ENCODE data around the gene ATOX1. TPM values are rescaled to one million over a fixed set of nuclear protein-coding genes. Genes with fewer than 3 reads are reported as not detected.

Gene ATOX1
- total and polyA plus RNA-seq, 5 donors, result 61.0 to 135 (median 75.5) TPM

DNA sequence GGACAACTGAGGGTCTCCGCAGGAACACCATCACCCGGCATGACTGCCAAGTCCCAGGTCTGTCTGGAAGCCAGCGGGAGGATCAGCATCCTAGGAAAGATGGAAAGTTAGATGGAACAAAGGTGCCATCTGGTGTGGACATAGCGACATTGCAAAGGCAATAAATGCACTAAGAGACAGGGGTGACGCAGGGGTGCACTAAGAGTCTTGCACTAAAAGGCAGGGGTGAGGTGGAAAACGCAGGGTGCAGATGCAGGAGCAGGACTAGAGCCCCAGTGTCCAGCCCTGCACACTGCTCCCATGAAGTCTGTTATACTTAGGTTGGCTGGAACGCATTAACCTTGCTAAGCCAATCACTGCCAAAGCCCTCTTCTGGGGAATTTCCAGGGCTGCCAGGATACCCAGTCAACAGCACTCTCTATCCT lies 15.5 kb downstream of the ATOX1 start:
- 54% methylated on average over 7 of the region's 7 CpGs for WGBS
- peak; percentile 13 to 21 for ATAC-seq
- DNase-seq, result peak; percentile 44 to 77 (median 72)
- H3K27me3 ChIP-seq (ENCODE audit: control insufficient read depth, insufficient read depth), result no peaks in the 10 kb centered on the region
- intact Hi-C loops (cut with DNase I), result loop anchor here in 1 of 4 donors (10.0 kb wide), 1 partner anchor 218 kb away; no protein-coding TSS in a partner anchor
- H3K4me3 ChIP-seq (ENCODE audit: low read length), result no peak overlapping the region
- no peak overlapping the region for H3K27ac ChIP-seq (ENCODE audit: low read length)
- H3K9me3 ChIP-seq (ENCODE audit: control insufficient read depth, low read length), result no peaks in the 10 kb centered on the region
- peaks cover 13% of the 10 kb centered on the region for H3K4me1 ChIP-seq (ENCODE audit: control insufficient read depth, insufficient read depth, low read length)

DNA sequence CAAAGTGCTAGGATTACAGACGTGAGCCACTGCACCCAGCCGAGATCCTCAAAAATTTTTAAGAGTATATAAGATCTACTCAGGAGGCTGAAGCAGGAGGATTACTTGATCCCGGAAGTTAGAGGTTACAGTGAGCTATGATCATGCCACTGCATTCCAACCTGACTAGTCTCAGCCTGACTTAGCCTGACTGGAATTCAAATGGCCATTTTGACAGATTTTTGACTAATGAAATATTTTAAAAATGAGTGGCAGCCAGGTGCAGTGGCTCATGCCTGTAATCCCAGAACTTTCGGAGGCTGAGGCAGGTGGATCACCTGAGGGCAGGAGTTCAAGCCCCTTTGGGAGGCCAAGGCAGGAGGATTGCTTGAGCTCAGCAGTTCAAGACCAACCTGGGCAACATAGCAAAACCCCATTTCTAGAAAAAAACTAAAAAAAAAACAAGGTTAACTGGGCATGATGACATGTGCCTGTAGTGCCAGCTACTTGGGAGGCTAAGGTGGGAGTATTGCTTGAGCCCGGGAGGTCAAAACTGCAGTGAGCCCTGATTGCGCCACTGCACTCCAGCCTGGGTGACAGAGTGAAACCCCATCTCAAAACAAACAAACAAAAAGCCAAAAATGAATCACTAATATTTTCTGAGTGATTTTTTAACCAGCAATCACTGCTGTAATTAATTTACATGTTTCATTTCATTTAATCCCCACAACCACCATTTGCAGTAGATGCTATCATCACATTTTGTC lies 16.6 kb downstream of the ATOX1 start:
- intact Hi-C loops (cut with DNase I), result loop anchor here (2.0 to 10.0 kb wide), 3 partner anchors 81 to 217 kb away; no protein-coding TSS in a partner anchor
- 89% methylated on average over 6 of the region's 6 CpGs for WGBS
- H3K27ac ChIP-seq (ENCODE audit: low read length), result peak overlapping the region; percentile 4
- H3K4me1 ChIP-seq (ENCODE audit: control insufficient read depth, insufficient read depth, low read length), result peaks cover 13% of the 10 kb centered on the region
- H3K9me3 ChIP-seq (ENCODE audit: control insufficient read depth, low read length), result no peaks in the 10 kb centered on the region
- DNase-seq, result no peak
- no peak for ATAC-seq
- H3K27me3 ChIP-seq (ENCODE audit: control insufficient read depth, insufficient read depth), result no peaks in the 10 kb centered on the region
- H3K4me3 ChIP-seq (ENCODE audit: low read length), result no peak overlapping the region

DNA sequence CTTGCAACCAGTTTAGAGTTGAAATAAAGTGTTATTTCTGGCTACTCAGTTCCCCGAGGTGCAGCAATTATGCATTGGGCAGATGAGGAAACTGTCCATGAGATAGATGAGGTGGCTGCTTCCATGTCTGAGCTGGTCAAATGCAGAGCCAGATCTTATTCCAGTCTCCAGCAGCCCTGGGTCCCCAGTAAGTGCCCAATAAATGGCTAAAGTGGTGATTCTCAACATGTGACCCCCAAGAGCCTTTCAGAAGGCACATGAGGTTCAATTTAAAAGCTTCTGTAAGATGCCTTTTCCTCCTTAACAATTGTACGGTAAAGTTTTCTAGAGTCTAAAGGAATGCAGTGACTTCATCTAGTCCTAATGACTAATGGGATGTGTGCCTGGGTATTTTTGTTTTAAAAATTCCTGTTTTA lies 17.5 kb downstream of the ATOX1 start:
- Histone ChIP-seq H3K27ac (ENCODE audit: low read length) (peak overlapping the region; percentile 25), H3K27me3 (ENCODE audit: control insufficient read depth, insufficient read depth) (no peaks in the 10 kb centered on the region), H3K4me3 (ENCODE audit: low read length) (no peak overlapping the region), H3K4me1 (ENCODE audit: control insufficient read depth, insufficient read depth, low read length) (peaks cover 13% of the 10 kb centered on the region), H3K9me3 (ENCODE audit: control insufficient read depth, low read length) (no peaks in the 10 kb centered on the region)
- DNase-seq (no peak), ATAC-seq (peak in 1 of 2 donors; percentile 3)
- whole genome bisulfite sequencing, result 44% methylated on average over 2 of the region's 2 CpGs
- intact Hi-C loops (cut with DNase I), result loop anchor here (2.0 to 10.0 kb wide), 3 partner anchors 80 to 216 kb away; no protein-coding TSS in a partner anchor

DNA sequence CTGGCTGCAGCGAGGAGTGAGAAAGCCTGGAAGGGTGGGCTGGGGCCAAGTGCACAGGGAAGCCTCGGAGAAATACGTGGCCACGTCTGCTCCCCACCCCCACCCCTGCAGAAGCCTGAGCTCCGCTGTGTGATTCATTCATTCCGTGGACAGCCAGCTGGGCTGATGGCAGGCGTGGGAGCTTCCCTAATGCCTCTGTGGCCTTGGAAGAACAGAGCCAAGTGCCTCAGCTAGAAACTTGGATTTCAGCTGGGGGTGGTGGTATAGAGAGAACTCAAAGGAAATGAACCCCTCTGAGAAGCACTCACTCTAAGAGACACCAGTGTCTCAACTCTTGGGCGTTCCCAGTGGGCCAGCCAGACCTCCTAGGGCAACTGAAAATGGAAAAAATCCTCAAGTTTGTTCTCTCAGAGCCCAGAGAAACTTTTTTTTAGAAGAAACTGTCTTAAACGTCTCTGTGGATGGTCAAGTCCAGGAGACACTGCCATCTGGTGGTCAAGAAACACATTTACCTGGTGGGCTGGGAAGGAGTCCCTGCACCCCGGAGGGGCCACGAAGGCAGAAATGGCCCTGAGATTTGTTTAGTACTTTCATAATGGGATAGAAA lies 18.0 kb downstream of the ATOX1 start:
- no peaks in the 10 kb centered on the region for H3K9me3 ChIP-seq (ENCODE audit: control insufficient read depth, low read length)
- intact Hi-C loops (cut with DNase I), result loop anchor here (2.0 to 10.0 kb wide), 3 partner anchors 80 to 216 kb away; no protein-coding TSS in a partner anchor
- 10% methylated on average over 11 of the region's 11 CpGs for WGBS
- ATAC-seq (peak; percentile 76 to 84), DNase-seq (peak; percentile 80 to 84 (median 82))
- peak overlapping the region; percentile 70 for H3K27ac ChIP-seq (ENCODE audit: low read length)
- no peak overlapping the region for H3K4me3 ChIP-seq (ENCODE audit: low read length)
- peaks cover 10% of the 10 kb centered on the region for H3K4me1 ChIP-seq (ENCODE audit: control insufficient read depth, insufficient read depth, low read length)
- no peaks in the 10 kb centered on the region for H3K27me3 ChIP-seq (ENCODE audit: control insufficient read depth, insufficient read depth)

DNA sequence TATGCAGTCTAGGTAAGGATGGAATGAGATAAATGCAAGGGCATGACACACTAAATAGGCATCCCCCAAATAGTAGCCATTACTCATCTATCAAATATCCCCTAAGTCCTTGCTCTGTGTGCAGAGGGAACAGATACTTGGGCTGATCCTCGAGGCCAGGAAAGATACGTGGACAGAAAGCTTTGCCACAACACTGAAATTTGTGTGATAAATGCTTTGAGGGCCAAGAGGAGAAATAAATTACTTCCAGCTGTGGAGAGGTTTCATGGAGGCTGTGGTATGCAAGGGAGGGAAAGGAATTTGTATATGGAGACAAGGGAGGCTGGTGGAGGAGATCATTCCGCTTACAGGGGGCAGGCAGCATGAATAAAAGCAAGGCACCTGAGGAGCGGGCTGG lies 18.5 kb downstream of the ATOX1 start:
- DNase-seq (no peak), ATAC-seq (peak; percentile 25 to 26)
- Histone ChIP-seq H3K27me3 (ENCODE audit: control insufficient read depth, insufficient read depth) (no peaks in the 10 kb centered on the region), H3K4me3 (ENCODE audit: low read length) (no peak overlapping the region), H3K27ac (ENCODE audit: low read length) (peak overlapping the region; percentile 70), H3K9me3 (ENCODE audit: control insufficient read depth, low read length) (no peaks in the 10 kb centered on the region), H3K4me1 (ENCODE audit: control insufficient read depth, insufficient read depth, low read length) (peaks cover 6% of the 10 kb centered on the region)
- WGBS, result 40% methylated on average over 4 of the region's 4 CpGs
- intact Hi-C loops (cut with DNase I), result loop anchor here (2.0 to 10.0 kb wide), 4 partner anchors 79 to 305 kb away; no protein-coding TSS in a partner anchor

DNA sequence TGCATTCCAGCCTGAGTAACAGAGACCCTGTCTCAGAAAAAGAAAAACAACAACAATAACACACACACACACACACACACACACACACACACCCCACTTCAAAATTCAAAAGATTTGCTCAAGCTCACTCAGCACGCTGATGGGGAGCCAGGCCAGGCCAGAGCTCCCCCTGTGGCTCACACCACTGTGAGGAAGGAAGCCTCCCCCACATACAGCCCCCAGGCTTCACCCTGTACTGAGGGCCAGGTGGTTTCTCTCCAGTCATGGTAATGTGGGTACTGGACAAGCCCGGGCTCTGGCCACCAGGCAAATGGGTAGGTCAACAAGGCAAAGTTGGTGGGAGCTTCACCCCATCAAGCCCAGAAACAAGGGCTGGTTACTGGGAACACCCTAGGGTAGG lies 19.0 kb downstream of the ATOX1 start:
- intact Hi-C loops (cut with DNase I), result loop anchor here in 1 of 4 donors (10.0 kb wide), 1 partner anchor 305 kb away; no protein-coding TSS in a partner anchor
- WGBS, result 62% methylated on average over 2 of the region's 2 CpGs
- no peak for DNase-seq

DNA sequence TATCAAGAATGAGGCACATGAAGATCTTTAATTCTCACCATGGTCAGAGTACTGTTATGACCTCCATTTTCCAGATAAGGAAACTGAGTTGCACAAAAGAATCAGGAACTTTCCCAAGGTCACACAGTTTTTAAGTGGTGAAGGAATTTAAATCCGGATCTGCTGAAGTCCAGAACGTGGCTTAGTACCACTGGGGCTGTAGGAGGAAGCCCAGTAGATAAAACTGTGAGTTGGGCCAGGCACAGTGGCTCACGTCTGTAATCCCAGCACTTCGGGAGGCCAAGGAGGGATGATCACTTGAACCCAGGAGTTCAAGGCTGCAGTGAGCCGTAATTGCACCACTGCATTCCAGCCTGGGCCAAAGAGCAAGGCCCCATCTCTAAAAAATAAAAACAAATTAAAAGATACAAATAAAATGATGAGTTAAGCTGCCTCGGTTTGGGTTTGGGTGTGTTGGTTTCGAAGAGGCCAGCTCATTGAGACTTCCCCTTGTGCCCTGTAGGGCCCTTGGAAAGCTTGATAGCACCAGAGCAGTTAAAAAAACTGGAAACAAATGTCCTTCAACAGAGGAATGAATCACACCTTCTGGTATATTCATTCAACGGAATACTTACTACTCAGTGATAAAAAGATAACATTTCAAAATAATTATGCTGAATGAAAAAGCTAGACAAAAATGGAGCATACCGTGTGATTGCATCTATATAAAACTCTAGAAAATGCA lies 20.1 kb downstream of the ATOX1 start:
- DNase-seq, result no peak
- intact Hi-C loops (cut with DNase I), result loop anchor here in 1 of 4 donors (10.0 kb wide), 1 partner anchor 303 kb away; no protein-coding TSS in a partner anchor
- Histone ChIP-seq H3K27me3 (ENCODE audit: control insufficient read depth, insufficient read depth) (no peaks in the 10 kb centered on the region), H3K27ac (ENCODE audit: low read length) (no peak overlapping the region), H3K4me3 (ENCODE audit: low read length) (no peak overlapping the region), H3K4me1 (ENCODE audit: control insufficient read depth, insufficient read depth, low read length) (peaks cover 6% of the 10 kb centered on the region), H3K9me3 (ENCODE audit: control insufficient read depth, low read length) (no peaks in the 10 kb centered on the region)
- no peak for ATAC-seq
- WGBS, result 46% methylated on average over 9 of the region's 9 CpGs

More for the DNA sequence above, 19.0 kb downstream of the ATOX1 start:
- Histone ChIP-seq H3K27ac (ENCODE audit: low read length) (peak overlapping the region; percentile 70), H3K4me3 (ENCODE audit: low read length) (no peak overlapping the region), H3K27me3 (ENCODE audit: control insufficient read depth, insufficient read depth) (no peaks in the 10 kb centered on the region), H3K9me3 (ENCODE audit: control insufficient read depth, low read length) (no peaks in the 10 kb centered on the region), H3K4me1 (ENCODE audit: control insufficient read depth, insufficient read depth, low read length) (peaks cover 6% of the 10 kb centered on the region)
- no peak for ATAC-seq

DNA sequence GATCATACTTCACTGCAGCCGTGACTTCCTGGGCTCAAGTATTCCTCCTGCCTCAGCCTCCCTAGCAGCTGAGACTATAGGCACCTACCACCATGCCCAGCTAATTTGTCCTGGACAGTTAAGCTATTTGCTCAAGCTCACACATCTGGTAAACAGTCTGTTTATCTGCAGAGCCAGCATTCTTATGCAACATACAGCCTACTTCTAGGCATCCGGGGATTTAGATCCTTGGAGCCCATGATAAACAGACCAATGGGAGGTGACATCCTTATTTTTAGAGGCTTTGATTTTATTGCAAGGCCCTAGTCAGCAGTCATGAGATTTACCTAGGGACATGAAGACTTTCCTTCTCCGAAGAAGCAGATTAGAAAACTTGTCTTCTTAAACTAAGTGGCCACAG lies 21.0 kb downstream of the ATOX1 start:
- no peak overlapping the region for H3K27ac ChIP-seq (ENCODE audit: low read length)
- intact Hi-C loops (cut with DNase I), result loop anchor here in 1 of 4 donors (10.0 kb wide), 1 partner anchor 303 kb away; no protein-coding TSS in a partner anchor
- ATAC-seq, result no peak
- no peaks in the 10 kb centered on the region for H3K27me3 ChIP-seq (ENCODE audit: control insufficient read depth, insufficient read depth)
- no peak for DNase-seq
- no peaks in the 10 kb centered on the region for H3K9me3 ChIP-seq (ENCODE audit: control insufficient read depth, low read length)
- peaks cover 6% of the 10 kb centered on the region for H3K4me1 ChIP-seq (ENCODE audit: control insufficient read depth, insufficient read depth, low read length)
- no peak overlapping the region for H3K4me3 ChIP-seq (ENCODE audit: low read length)
- 85% methylated on average over 3 of the region's 3 CpGs for WGBS

DNA sequence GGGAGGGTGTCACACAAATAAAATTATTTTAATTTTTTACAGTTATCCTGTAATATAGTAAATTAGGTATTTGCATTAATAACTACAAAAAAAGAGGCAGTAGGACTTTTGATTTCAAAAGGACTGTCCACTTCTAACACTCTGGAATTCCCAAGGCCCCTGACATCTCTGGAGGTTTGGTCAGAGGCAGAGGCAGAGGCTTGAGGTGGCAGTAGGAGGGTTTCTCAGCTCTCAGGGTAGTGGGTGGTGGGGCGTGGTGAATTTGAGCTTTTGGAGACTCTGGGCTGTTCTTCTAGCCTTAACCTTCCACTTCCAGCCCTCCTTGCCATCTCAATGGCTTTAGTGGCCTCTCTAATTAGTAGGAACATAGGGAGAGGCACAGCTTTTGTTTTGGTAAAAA lies 22.8 kb downstream of the ATOX1 start:
- no peak for DNase-seq
- Histone ChIP-seq H3K27me3 (ENCODE audit: control insufficient read depth, insufficient read depth) (no peaks in the 10 kb centered on the region), H3K4me1 (ENCODE audit: control insufficient read depth, insufficient read depth, low read length) (peaks cover 6% of the 10 kb centered on the region), H3K4me3 (ENCODE audit: low read length) (no peak overlapping the region), H3K27ac (ENCODE audit: low read length) (no peak overlapping the region), H3K9me3 (ENCODE audit: control insufficient read depth, low read length) (no peaks in the 10 kb centered on the region)
- intact Hi-C loops (cut with DNase I), result loop anchor here in 1 of 4 donors (10.0 kb wide), 1 partner anchor 301 kb away; no protein-coding TSS in a partner anchor
- ATAC-seq, result no peak
- WGBS, result 100% methylated on average over 1 of the region's 1 CpG

DNA sequence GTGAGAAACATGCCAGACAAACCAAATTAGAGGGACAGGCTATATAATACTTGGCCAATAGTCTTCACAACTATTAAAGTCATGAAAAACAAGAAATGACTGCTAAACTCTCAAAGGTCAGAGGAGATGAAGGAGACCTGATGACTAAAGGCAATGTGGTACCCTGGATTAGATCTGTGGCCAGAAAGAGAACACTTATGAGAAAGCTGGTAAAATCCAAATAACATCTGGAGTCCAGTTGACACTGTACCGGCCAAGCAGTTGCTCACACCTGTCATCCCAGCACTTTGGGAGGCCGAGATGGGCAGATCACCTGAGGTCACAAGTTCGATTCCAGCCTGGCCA lies 24.4 kb downstream of the ATOX1 start:
- DNase-seq, result no peak
- H3K27me3 ChIP-seq (ENCODE audit: control insufficient read depth, insufficient read depth), result no peaks in the 10 kb centered on the region
- WGBS, result 97% methylated on average over 3 of the region's 3 CpGs
- no peaks in the 10 kb centered on the region for H3K9me3 ChIP-seq (ENCODE audit: control insufficient read depth, low read length)
- no peak overlapping the region for H3K27ac ChIP-seq (ENCODE audit: low read length)
- peaks cover 2% of the 10 kb centered on the region for H3K4me1 ChIP-seq (ENCODE audit: control insufficient read depth, insufficient read depth, low read length)
- no peak for ATAC-seq
- intact Hi-C loops (cut with DNase I), result loop anchor here in 1 of 4 donors (10.0 kb wide), 1 partner anchor 299 kb away; no protein-coding TSS in a partner anchor
- no peak overlapping the region for H3K4me3 ChIP-seq (ENCODE audit: low read length)

All from right cardiac atrium (tissue), 5 donors.